Progenitor cell of endocrine pancreas (in vitro differentiated cells): Measurements from ENCODE around the gene LRFN5. TPM values are rescaled to one million over a fixed set of nuclear protein-coding genes. Genes with fewer than 3 reads are reported as not detected.
"Not testable (repeated sequence)": the region's sequence is repeated elsewhere in the genome, so short reads cannot be mapped to it uniquely, and the experiment has no call there.

ENCODE experiments used
- DNase-seq: peaks from one replicate; pipeline ENCODE4 v3.0.0; 2021; ENCODE audit warnings: low spot score; ENCODE audit not compliant: unreplicated experiment
- H3K27ac Mint-ChIP-seq: 2 replicates; pipeline ENCODE4 v1.8.0; 2021; ENCODE audit warnings: mild to moderate bottlenecking, moderate library complexity, mixed read lengths
- H3K27me3 Mint-ChIP-seq: 2 replicates; pipeline ENCODE4 v1.8.0; 2021; ENCODE audit warnings: mixed read lengths
- H3K36me3 Mint-ChIP-seq: 2 replicates; pipeline ENCODE4 v1.8.0; 2022; ENCODE audit warnings: mixed read lengths; ENCODE audit not compliant: insufficient read depth
- H3K4me1 Mint-ChIP-seq: 2 replicates; pipeline ENCODE4 v1.8.0; 2021; ENCODE audit warnings: low read depth, mixed read lengths
- H3K4me3 Mint-ChIP-seq: 2 replicates; pipeline ENCODE4 v1.8.0; 2021; ENCODE audit warnings: low read depth, mild to moderate bottlenecking, moderate library complexity, mixed read lengths
- H3K9me3 Mint-ChIP-seq: 2 replicates; pipeline ENCODE4 v1.8.0; 2021; ENCODE audit warnings: low read depth, mixed read lengths
- CTCF ChIP-seq: fragments of 200-600 bp; sonication (generic); IDR thresholded peaks from one replicate; pipeline ENCODE4 v1.5.0; 2021; ENCODE audit warnings: antibody characterized with exemption, mild to moderate bottlenecking; ENCODE audit not compliant: unreplicated experiment
- total RNA-seq: library from RNA; stranded (reverse); gene quantifications from 2 replicates; pipeline ENCODE4 v1.2.1, GENCODE V29; 2021

Gene LRFN5
- total RNA-seq, 1 donor from 2014 or later = 0.46 TPM

GRCh38 chr14:41654196-41654595 is 47.5 kb downstream of the LRFN5 start:
- TF ChIP-seq CTCF = no peak
- Mint-ChIP-seq H3K36me3 (no peaks in the 10 kb centered on the region), H3K27ac (no peak overlapping the region), H3K9me3 (peaks cover 2% of the 10 kb centered on the region), H3K4me3 (no peak overlapping the region), H3K4me1 (no peaks in the 10 kb centered on the region), H3K27me3 (no peaks in the 10 kb centered on the region)
- DNase-seq = no peak

DNA sequence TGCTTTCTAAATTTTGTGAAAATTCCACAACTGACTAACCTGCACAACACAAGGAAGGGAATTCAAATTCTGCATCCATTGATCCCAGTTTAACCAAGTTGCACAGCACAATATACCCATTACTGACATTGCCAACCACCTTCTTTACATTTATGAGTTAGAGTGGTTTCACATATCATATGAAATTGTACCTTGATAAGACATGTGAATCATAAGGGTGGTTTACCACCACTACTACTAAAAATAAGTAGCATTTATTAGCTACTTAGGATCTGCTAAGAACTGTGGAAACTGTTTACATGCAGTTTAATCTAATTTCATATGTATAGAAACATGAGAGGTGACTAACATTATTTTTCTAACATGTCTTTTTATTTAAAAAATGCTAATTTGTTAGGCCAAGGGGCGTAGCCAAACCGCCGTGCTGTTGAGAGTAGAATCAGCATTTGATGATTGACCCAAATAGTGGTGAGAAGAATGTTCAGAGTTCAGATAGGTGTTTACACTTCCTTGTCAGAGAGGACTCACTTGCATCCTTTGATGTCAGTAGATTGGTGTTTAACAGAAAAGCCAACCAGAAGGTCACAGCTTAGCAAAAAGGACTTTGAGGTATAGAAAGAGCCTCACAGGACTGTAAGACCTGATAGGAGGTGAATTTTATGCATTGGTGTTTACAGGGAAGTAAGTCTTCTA is 56.2 kb downstream of the LRFN5 start:
- Mint-ChIP-seq H3K4me3 (no peak overlapping the region), H3K27ac (no peak overlapping the region), H3K27me3 (no peaks in the 10 kb centered on the region), H3K4me1 (peaks cover 9% of the 10 kb centered on the region), H3K9me3 (peaks cover 3% of the 10 kb centered on the region), H3K36me3 (no peaks in the 10 kb centered on the region)
- TF ChIP-seq CTCF = no peak
- no peak for DNase-seq

DNA sequence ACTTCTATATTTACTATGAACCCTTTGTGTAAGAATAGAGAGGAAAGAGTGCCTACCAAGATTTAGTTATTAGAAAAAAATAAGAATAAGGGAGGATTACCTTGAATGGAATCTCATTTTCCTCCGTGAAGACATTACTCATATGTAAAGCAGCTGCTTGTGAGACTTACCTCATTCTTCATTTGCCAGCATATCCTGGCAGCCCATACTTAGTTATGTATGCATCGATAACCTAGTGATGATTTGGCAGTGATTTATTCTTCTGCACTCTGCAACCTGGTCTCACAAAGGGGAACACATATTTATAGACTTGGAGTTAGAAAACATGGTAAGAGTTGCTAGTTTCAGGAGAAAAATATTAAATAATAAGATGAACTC is 56.8 kb downstream of the LRFN5 start:
- no peak for TF ChIP-seq CTCF
- no peak overlapping the region for H3K27ac Mint-ChIP-seq
- H3K4me3 Mint-ChIP-seq = no peak overlapping the region
- H3K36me3 Mint-ChIP-seq = no peaks in the 10 kb centered on the region
- peaks cover 9% of the 10 kb centered on the region for H3K4me1 Mint-ChIP-seq
- peaks cover 3% of the 10 kb centered on the region for H3K9me3 Mint-ChIP-seq
- DNase-seq = no peak
- H3K27me3 Mint-ChIP-seq = no peaks in the 10 kb centered on the region

DNA sequence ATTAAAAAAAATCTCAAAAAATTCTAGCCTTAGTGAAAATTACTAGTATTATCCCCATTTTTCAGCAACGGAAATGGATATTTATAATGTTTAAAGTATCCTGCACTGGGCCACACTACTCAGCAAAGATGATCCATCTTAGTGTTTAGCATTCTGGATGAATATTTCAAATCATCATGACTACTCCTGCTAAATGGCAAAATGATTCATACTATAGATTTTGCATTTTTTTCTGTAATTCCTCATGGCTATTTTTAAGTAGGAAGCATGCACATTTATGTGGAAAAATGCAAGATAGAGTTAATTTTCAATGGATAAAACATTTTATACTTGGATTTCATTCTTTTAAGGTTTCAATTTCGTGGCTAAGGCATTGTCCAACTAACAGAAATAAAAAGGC is 59.6 kb downstream of the LRFN5 start:
- no peak for TF ChIP-seq CTCF
- Mint-ChIP-seq H3K36me3 (no peaks in the 10 kb centered on the region), H3K4me3 (no peak overlapping the region), H3K4me1 (peaks cover 9% of the 10 kb centered on the region), H3K27me3 (no peaks in the 10 kb centered on the region), H3K9me3 (no peaks in the 10 kb centered on the region), H3K27ac (no peak overlapping the region)
- DNase-seq = no peak

- no peak for DNase-seq
- H3K27me3 Mint-ChIP-seq = no peaks in the 10 kb centered on the region
- no peak for TF ChIP-seq CTCF
- H3K9me3 Mint-ChIP-seq = no peaks in the 10 kb centered on the region
- no peaks in the 10 kb centered on the region for H3K36me3 Mint-ChIP-seq
- no peak overlapping the region for H3K27ac Mint-ChIP-seq
- H3K4me1 Mint-ChIP-seq = no peaks in the 10 kb centered on the region
- H3K4me3 Mint-ChIP-seq = no peak overlapping the region
Measured at GRCh38 chr14:41668356-41668755, 61.7 kb downstream of the LRFN5 start.

GRCh38 chr14:41673601-41674000 is 66.9 kb downstream of the LRFN5 start:
- H3K36me3 Mint-ChIP-seq, H3K27me3 Mint-ChIP-seq, H3K4me3 Mint-ChIP-seq, H3K27ac Mint-ChIP-seq, H3K4me1 Mint-ChIP-seq, H3K9me3 Mint-ChIP-seq, DNase-seq: not testable (repeated sequence)

- not testable (repeated sequence) for H3K9me3 Mint-ChIP-seq, H3K27ac Mint-ChIP-seq, H3K27me3 Mint-ChIP-seq, H3K36me3 Mint-ChIP-seq, H3K4me1 Mint-ChIP-seq, DNase-seq, H3K4me3 Mint-ChIP-seq
Measured at GRCh38 chr14:41674511-41674971, 67.9 kb downstream of the LRFN5 start.
